GM15510 (cell line): ENCODE results near the gene SMARCD3.

ENCODE experiments used
- POLR2A ChIP-seq: IDR thresholded peaks from 3 replicates; pipeline ENCODE4 v1.6.1; 2011; ENCODE audit warnings: borderline replicate concordance; ENCODE audit not compliant: insufficient read length; ENCODE audit errors: extremely low read depth

The SMARCD3 gene

GRCh38 chr7:151223728-151224127 is 24.8 kb downstream of the SMARCD3 start:
- no peak for TF ChIP-seq POLR2A

GRCh38 chr7:151218170-151218569 is 30.3 kb downstream of the SMARCD3 start:
- TF ChIP-seq POLR2A = no peak

GRCh38 chr7:151215396-151215795 is 33.1 kb downstream of the SMARCD3 start:
- TF ChIP-seq POLR2A = no peak

DNA sequence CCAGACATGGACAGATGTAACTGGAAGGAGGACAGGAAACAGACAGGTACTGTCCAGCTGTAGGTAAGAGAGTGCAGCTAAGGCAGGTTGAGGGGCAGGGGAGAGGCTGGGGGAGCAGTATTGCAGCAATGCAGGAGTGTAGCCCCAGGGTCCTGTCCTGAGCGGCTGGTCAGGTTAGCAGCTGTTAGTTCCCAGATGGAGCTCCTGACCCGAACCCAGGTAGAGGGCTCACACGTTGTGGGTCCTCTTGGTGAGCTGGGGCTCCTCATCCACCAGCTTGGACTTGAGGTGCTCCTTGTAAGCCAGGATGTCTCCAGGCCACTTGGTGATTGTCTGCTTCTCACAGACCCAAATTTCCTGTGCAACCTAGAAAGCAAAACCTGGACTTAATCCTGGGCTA is 34.7 kb downstream of the SMARCD3 start:
- TF ChIP-seq POLR2A = no peak

DNA sequence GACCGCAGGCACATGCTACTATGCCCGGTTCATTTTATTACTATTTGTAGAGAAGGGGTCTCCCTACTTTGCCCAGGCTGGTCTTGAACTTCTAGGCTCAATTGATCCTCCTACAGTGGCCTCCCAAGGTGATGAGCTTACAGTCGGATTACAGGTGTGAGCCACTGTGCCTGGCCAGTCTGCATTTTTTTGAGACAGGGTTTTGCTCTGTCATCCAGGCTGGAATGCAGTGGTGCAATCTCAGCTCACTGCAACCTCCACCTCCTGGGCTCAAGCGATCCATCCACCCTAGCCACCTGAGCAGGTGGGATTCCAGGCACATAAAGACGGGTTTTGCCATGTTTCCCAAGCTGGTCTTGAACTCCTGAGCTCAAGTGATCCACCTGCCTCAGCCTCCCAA is 35.9 kb downstream of the SMARCD3 start:
- no peak for TF ChIP-seq POLR2A

DNA sequence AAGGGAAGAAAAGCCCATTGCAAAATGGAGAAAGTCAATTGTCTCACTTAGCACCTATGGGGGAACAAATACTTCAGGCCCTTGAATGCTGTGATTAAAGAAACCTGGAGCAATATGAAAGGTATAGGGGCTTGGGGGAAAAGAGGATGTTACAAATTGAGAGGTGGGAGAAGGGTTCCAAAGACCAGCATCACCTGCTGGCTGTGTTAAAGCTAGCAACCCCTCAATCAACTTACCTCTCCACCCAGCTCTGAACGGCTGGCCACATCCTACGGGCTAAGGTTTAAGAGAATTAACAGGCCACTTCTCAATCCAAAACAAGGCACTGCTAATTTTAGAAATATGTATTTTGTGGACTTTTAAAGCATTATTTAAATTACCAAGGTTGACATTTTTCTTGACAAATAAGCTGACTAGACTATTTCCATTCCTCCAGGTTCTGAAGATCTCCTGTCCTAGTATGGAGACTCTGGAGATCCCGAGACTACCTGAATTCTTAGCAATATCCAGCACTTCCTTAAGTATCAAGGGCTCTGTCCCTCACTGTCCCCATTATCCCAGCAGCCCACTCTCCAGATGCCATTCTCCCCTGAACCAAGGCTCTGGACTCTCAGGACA is 37.2 kb downstream of the SMARCD3 start:
- TF ChIP-seq POLR2A = no peak

- no peak for TF ChIP-seq POLR2A
Measured at GRCh38 chr7:151210087-151210854, 38.2 kb downstream of the SMARCD3 start, which contains the start of gene H2BK1. TSS of gene H2BK1 (minus strand) at chr7:151210488. CDS start at chr7:151210318, 170 bp downstream.

- TF ChIP-seq POLR2A = no peak
Measured at GRCh38 chr7:151209588-151209987, 38.9 kb downstream of the SMARCD3 start.

DNA sequence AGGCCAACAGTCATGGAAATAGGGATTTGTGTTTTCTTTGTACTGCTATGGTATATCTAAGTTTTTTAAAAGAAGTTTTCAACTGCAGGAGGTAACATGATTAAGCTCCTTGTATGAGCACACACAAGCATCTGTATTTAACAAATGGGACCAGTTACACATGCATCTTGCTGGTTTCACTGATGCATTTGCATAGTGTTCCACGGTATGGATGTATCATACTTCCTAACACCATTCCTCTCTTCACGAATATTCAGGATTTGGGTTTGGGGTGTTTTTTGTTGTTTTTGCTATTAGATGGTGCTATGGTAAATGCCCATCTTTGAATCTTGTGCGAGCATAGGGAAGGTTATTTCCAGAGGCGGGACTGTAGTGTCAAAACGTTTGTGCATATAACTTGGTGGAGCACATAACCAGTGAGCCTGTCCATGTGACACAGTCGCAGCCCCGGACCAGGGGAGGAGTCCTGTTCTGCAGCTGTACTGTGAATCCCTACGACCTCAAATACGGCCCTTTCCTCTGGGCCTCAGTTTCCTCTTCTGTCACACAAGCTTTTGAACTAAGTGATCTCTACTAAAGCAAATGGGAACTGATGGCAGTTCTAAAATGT is 40.1 kb downstream of the SMARCD3 start:
- no peak for TF ChIP-seq POLR2A

- TF ChIP-seq POLR2A = no peak
Measured at GRCh38 chr7:151207804-151208203, 40.7 kb downstream of the SMARCD3 start.

DNA sequence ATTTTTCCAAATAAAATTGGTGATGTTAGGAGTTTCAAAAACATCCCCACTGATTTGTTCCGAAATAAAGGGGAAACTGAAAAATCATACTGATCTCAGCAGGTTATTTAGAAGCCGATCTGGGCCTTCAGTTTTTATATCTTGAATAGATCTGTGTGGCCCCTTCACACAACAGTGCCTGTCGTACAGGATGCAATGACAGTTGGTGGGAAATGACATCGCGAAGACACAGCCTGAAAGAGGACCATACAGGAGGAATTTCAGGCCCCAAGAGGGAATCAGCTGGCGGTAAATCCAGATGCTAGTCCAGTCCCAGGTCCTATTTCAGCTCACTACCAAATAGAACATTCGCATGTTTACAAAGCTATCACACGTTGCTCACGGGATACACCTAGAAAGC is 41.2 kb downstream of the SMARCD3 start:
- TF ChIP-seq POLR2A = no peak

GRCh38 chr7:151206914-151207313 is 41.6 kb downstream of the SMARCD3 start:
- no peak for TF ChIP-seq POLR2A

DNA sequence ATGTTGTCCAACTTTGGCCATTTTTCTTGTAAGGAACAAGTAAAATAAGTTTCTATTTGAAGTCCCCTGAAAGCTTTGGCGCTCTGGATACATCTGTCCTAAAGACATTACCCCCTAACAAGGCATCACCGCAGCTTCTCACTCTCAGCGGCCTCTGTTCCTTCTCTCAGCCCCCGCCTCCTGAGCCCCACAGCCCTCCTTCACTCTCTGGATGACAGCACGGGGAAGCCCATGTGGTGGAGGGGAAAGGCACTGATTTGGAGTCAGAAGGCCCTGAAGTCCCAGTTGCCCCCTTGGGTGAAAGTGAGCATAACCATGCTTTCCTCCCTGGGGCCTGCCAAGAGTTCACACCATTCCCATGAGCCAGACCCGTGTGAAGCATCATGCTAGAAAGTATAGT is 42.8 kb downstream of the SMARCD3 start:
- TF ChIP-seq POLR2A = no peak

DNA sequence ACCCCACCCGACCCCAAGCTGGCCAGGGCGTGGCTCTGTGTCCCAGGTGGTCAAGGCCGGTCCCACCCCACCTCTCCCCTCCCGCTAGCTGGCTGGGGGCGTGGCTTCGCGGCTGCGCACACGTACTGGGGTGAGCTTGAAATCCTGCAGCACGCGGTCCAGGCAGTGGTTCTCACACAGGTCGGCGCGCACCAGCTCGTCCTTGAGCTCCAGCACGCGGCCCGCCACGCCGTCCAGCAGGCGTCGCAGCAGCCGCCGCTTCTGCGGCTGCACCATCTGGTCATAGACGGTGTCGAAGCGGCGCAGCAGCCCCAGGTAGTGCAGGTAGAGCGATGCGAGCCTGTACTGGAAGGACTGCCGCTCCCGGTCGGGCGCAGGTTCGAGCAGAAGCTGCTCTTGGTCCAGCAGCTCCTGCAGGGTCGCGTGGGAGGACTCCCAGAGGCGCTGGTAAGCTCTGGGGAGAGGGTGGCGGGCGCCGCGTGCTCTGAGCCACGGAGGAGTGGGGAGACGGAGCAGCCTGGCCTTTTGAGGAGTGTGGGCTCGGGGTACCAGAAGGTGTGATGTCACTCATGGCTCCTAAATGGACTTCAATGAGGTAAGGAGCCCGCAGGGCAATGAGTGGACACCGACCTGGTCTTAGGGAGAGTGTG is 44.0 kb downstream of the SMARCD3 start:
- TF ChIP-seq POLR2A = no peak

DNA sequence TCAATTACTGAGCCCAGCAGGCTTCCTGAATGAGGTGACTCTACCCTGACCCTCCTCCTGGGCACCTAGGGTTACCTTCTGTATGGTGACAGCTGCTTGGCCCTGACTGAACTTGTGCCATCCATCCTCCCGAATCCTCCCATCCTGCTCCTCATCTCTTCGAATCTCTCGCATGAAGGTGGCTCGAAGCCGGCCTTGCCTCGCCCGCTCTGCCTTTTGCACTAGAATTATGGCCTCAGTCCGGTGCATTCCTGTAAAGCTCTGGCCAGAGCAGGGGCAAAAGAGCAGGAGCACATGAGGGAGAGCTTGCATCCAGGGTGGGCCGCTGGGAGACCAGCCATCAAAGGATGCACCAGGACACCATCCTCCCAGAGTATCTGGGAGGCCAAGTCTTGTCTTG is 45.7 kb downstream of the SMARCD3 start:
- TF ChIP-seq POLR2A = no peak
